OCI-LY3 (cell line): Measurements from ENCODE around the gene LRGUK.

Source experiments
- EZH2phosphoT487 ChIP-seq: fragments of 200-600 bp; shearing (Covaris generic); IDR thresholded peaks from 2 replicates; pipeline ENCODE4 v1.6.1; 2018; ENCODE audit warnings: antibody characterized with exemption, mixed run types, low read depth
- TF ChIP-seq, protein P1 (sequence below): fragments of 200-600, 300-600 bp; sonication (generic); IDR thresholded peaks from 2 replicates; pipeline ENCODE4 v1.5.1; 2014; ENCODE audit warnings: antibody characterized with exemption, low read length, low read depth

DNA sequence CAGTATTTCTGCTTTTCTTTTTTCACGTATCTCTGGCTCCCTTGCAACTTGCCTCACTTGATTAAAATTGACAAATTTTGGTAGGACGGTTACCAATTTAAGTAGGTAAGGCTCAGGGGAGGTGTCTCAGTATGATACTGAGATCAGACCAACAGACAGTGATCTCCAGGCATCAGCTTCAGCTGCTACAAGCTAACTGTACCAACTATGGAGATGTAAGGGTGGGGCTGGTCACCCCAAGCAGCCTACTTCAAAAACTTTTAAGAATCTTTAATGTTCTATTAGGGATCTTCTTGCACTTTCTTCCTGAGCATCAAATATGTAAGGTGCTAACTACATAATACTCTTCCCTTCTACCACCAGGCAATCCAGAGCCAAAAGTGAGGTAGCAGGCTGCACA is 162.7 kb downstream of the LRGUK start:
- TF ChIP-seq, protein P1, sequence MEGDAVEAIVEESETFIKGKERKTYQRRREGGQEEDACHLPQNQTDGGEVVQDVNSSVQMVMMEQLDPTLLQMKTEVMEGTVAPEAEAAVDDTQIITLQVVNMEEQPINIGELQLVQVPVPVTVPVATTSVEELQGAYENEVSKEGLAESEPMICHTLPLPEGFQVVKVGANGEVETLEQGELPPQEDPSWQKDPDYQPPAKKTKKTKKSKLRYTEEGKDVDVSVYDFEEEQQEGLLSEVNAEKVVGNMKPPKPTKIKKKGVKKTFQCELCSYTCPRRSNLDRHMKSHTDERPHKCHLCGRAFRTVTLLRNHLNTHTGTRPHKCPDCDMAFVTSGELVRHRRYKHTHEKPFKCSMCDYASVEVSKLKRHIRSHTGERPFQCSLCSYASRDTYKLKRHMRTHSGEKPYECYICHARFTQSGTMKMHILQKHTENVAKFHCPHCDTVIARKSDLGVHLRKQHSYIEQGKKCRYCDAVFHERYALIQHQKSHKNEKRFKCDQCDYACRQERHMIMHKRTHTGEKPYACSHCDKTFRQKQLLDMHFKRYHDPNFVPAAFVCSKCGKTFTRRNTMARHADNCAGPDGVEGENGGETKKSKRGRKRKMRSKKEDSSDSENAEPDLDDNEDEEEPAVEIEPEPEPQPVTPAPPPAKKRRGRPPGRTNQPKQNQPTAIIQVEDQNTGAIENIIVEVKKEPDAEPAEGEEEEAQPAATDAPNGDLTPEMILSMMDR, result no peak
- TF ChIP-seq EZH2phosphoT487, result no peak
